Measurements from ENCODE around the gene MANEAL.
A peak's percentile ranks its signal among the peaks of the same experiment; 100 is the strongest.
"Not testable (repeated sequence)": the region's sequence is repeated elsewhere in the genome, so short reads cannot be mapped to it uniquely, and the experiment has no call there.

The MANEAL gene, protein sequence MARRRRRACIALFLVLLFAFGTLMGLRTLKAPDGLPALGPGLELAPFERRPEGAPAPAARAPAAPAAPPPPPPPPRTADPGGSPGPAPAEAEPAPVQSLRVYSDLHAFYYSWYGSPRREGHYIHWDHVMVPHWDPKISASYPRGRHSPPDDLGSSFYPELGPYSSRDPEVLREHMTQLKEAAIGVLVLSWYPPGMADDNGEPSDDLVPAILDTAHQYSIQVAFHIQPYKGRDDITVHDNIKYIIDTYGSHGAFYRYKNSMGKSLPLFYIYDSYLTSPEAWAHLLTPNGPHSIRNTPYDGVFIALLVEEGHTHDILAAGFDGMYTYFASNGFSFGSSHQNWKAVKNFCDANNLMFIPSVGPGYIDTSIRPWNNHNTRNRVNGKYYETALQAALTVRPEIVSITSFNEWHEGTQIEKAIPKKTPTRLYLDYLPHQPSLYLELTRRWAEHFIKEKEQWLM

DNA sequence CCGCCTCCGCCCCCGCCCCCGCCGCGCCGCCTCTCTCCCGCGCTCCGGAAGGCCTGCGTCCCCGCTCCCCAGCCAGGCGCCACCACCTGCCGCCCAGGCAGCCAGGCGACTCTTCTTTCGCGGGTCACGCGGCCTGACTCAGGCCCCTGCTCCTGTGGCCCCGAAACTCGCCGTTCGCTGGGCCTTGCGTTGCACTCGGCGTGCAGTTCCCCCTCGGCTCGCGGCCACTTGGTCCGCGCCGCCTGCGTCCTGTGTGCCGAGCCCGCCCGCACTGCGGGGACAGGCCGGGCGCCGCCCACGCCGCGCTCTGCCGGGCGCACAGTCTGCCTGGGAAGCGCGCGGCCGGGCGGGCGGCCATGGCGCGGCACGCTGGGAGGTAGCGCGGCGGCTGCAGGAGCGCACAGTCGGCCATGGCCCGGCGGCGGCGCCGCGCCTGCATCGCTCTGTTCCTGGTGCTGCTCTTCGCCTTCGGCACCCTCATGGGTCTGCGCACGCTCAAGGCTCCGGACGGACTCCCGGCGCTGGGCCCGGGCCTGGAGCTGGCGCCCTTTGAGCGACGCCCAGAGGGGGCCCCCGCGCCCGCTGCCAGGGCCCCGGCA lies at the start of gene MANEAL:
Gene MANEAL, plus strand, starts transcription at position 75 of the 599 bp plus-strand sequence. Its CDS starts 336 bp downstream, at position 411.
- DNase-seq = no peak

DNA sequence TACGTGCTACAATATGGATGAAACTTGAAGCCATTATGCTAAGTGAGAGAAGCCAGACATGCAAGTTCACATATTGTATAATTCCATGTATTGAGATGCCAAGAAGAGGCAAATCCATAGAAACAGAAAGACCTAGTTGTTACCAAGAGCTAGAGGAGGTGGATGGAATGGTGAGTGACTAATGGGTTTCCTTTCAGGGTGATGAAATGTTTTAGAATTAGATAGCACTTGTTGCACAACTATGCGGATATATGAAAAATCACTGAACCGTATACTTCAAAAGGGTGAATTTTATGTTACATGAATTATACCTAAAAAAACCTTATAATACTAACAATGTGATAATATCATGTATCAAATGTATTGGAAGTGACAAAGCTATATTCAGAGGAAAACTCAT lies 46.8 kb upstream of the MANEAL start:
- DNase-seq = no peak

DNA sequence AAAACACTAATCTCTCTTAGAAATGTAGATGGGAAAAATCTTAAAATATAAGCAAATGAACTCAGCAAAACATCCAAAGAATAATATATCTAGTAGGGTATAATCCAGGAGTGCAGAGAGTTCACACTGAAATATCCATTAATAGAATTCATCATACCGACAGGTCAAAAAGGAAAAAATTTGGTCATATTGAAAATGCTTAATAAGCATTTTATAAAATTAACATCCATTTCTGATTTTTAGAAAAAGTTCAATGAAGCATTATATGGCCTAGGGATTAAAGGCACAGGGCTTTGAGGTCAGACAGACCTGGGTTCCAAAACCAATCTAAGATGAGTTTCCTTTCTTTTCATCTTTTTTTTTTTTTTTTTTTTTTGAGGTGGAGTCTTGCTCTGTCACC lies 45.1 kb upstream of the MANEAL start:
- DNase-seq = no peak

DNA sequence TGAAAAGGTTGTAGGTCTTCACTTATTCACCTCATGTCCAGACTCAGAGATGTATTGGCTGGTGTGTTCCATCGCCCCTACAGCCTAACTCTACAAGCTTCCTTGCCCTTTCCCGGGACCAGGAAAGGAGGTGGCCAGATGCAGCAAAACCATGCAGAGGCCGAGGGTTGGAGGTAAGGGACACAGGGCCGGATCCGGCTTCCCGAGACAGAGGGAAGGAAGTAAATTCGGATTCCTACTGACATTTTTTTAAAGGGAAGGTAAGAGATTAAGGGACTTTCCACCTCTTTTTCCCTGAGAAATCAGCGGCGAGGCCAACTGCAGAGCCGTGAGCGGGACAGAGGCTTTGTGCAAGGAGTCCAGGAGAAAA lies 41.4 kb upstream of the MANEAL start:
- DNase-seq = no peak

DNA sequence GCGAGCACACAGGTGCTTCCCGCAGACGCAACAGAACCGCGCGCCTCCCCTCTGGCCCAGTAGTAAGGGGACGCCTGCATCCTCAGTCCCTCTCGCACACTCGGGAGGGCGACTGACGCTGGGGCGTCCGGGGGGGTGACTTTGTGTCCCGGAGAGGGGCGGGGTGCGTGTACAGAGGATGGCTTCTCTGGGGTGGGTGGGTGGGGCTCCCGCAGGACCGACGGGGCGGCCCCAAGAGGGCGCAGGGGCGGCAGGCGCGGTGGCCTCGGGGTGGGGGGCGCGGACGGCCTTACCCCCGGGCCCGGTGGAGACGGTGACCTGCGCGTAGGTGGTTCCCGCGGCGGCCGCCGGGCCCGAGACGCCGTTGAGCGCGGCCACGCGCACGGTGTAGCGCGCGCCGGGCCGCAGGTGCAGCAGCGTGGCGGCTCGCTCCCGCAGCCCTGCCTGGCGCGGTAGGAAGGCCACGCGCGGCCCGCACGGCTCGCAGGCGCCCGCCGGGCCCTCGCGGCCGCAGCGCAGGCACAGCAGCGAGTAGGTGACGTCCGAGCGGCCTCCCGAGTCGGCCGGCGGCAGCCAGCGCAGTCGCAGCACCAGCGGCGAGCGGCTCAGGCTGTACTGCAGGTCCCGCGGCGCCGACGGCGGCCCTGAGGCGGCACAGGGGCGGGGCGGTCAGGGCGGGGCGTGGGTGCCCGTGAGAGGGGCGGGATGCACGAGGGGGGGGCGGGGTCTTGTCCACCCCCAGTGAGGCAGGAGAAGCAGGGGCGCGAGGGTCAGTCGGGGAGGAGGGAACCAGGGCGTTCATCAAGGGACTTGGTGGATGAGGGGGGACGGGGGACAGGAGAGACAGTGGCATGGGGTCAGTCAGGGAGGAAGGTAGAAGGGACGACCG lies 40.8 kb upstream of the MANEAL start:
- DNase-seq = no peak

DNA sequence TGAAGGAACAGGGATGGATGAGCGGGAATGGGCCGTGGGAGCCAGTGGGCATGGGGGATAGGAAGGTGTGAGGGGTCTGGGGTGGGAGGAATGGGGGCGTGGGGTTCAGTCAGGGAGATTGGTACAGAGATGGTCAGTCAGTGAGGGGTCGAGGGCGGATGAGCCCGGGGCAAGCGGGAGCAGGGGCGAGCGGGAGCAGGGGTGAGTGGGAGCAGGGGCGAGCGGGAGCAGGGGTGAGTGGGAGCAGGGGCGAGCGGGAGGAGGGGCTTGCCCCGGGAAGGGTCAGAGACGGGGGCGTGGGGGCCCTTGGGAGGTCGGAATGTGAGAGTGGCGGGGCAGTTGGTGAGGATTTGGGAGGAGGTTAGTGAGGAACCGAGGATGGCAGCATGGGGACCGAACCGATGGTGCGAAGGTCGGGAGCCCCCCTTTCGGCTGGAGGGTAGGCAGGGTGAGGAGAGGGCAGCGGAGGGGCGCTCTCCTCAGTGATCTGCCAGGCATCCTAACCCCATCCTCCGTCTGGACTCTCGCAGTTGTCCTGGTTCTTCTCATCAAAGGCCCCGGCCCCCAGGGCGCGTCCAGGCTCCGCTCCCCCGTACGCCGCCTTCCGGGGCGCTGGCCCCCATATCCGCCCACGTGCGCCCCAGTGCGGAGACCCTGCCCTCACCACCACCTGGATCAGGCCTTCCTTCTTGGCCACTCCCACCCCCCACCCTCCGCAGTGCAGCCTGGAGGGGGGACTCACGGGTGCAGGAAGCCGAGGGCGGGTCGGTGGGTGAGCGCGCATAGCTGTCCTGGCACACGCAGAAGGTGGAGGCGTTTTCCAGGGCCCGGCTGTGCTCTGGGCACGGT lies 40.0 kb upstream of the MANEAL start:
- no peak for DNase-seq

DNA sequence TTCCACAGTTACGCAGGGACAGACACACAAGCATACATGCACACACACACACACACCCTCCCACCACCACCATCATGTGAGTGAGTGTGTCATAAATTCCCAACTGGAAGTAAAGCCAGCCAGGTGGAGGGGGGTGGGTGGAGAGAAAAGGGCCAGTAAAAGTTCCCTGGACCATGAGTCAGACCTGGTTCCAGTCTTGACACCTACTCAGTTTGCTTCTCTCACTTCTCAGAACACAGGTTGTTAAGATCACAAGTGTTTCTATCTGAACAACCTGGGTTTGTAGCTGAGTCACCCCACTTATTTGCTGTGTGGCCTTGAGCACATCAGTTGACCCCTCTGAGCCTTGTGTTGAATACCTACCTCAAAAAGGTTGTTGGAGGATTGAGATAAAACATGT lies 38.4 kb upstream of the MANEAL start:
- DNase-seq = no peak

DNA sequence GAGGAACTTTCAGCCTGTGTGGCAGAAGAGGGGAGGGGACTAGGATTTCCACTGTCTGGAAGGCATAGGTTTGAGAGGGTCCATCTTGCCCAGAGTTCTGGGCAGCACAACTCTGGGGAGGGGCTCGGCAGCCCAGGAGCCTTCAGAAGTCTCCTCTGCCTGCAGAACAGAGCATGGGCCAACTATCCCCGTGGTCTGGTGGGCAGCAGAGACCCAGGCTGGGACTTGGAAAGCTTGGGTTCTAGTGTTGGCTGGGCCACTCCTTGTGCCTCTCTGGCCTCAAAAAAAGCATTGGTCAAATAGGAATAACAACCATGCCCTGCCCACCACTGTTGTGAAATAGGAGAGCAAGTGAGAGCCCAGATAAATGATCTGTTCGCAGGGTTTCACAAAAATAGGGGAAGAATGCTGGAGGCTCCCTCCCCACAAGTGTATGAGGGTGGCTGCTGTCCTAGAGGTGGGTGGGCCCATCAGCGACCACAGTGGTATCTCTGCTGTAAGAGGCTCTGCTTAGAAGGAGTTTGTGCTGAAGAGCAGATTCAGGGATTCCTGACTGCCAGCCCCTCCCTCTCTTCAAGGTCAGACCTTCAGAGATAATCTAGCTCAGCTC lies 37.6 kb upstream of the MANEAL start:
- DNase-seq = no peak

DNA sequence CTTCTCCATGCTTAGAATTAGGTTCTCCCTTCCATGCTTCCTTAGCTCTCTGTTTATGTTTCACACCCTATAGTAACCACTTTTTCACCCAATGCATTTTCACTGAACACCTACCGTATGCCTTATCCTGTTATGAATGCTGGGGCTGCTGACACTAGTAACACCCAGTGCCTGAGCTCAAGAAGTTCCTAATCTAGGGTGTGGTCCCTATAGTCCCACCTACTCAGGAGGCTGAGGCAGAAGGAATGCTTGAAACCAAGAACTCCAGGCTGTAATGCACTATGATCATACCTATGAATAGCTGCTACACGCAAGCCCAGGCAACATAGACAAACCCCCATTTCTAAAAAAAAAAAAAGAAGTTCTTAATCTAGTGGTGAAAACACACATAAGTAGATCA lies 34.2 kb upstream of the MANEAL start:
- no peak for DNase-seq

DNA sequence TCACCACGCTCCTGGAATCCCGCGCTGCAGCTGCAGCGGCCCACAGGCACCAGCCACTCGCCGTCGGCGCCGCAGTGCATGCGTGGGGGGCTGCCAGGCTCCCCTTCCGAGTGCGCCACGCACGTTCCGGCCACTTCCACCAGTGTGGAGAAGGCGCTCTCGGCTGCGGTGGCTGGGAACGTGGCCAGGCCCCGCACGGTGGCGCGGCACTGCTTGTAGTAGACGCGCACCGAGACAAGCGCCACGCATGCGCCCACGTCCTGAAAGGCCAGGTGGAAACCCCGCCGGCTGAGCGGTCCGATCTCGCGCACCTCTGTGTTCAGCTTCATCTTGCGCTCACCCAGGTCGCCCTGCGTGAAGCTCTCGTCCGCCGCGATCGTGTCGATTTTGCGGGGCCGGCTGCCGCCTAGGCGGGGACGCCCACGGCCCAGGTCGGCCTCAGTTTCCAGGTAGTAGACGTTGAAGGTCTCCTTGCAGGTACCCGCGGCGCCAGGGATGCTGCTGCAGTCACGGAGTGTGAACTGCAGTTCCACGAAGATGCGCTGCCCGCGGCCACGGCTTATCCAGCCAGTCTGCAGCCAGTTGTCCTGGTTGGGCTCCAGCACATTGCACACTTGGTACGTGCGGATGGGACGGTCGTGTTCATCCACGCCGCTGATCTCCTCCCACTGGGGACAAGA lies 32.1 kb upstream of the MANEAL start:
- DNase-seq = no peak

DNA sequence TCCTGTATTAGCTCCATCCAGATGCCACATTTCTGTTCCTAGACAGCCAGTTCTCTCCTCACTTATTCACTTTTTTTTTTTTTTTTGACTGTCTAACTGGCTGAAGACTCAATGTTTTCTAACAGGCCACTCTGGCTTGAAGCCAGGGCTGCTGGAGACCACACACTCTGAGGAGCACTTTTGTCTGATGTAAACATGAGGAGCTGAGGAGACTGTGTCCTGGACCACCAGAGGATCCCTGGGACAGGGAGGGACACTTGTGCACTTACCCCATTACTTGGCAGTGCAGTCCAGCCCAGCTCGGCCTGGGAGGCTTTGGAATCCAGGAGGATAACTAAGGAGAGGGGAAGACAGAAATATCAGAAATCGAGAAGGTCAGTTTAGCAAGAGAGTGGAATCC lies 31.1 kb upstream of the MANEAL start:
- DNase-seq = no peak

DNA sequence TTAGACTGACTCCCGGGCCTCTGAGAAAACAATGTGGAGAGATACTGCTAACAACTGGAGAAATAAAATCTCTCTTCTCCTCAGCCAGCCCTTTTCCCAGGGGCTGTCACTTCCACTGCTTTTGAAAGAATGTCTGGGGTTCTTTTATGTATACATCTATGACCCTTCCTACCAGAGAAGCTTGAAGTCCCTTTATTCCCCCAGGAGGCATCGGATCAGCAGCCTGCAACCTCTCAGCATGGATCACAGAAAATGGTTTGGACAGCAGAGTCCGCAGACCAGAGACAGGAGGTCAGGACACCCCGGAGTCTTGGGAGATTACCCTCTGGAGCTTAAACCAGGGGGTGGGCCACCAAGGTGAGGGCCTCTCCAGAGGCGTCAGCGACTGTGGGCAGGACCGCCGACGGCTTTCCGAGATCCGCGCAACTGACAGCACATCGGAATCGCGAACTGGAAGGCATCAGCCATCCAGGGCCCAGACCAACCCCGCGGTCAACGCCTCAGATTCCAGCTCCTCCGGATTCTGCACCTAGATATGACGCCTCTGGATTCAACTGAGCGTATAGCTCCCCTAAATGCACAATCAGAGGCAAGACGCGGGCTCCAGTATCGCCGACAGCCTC lies 29.7 kb upstream of the MANEAL start:
- DNase-seq = no peak

DNA sequence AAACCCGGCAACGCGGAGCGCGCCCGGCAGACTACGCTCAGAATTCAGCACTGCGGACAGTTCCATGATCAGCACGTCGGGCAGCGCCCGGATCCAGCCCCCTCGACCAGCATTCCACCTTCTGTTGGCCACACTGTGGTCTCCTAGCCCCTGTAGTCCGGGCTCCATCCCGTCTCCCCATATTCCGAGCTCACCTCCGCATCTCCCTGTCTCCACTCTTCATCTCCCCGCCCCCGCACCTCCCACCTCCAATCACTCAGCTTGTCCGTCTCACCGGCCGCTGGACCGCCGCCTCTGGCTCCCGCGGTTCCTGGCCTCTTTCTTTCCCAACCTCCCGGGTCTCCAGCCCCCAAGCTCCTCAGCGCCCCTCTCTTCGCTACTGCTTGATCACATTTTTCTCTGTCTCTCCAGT lies 29.2 kb upstream of the MANEAL start:
- DNase-seq = no peak

DNA sequence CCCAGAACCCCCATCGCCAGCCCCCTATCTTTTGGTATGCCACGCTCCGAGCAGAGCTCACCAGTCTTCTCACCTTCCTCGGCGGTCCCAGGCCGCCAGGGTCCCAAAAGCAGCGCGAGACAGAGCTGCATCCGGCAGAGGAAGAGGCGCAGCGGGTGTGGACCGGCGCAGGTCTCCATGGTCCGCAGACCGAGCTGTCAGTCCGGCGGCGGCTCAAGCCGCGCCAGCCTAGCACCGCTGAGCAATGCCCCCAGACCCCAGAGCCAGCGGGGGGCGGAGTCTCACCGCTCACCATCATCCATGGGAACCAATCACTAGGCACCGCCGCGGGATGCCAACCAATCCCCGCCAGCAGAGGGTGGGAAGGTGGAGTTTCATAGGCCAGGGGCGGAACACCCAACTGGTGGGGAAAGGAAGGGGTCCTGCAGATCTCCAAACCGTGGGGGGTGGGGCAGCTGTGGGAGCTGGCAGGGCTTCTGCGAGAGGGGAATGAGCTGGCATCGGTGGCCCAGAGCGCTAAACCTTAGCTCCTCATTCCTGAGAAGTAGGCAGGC lies 28.7 kb upstream of the MANEAL start, which contains the start of gene EPHA10:
Gene EPHA10, minus strand, starts transcription at position 233 of the 554 bp plus-strand sequence. Its CDS starts 54 bp downstream, at position 179.
- peak; percentile 45 for DNase-seq

DNA sequence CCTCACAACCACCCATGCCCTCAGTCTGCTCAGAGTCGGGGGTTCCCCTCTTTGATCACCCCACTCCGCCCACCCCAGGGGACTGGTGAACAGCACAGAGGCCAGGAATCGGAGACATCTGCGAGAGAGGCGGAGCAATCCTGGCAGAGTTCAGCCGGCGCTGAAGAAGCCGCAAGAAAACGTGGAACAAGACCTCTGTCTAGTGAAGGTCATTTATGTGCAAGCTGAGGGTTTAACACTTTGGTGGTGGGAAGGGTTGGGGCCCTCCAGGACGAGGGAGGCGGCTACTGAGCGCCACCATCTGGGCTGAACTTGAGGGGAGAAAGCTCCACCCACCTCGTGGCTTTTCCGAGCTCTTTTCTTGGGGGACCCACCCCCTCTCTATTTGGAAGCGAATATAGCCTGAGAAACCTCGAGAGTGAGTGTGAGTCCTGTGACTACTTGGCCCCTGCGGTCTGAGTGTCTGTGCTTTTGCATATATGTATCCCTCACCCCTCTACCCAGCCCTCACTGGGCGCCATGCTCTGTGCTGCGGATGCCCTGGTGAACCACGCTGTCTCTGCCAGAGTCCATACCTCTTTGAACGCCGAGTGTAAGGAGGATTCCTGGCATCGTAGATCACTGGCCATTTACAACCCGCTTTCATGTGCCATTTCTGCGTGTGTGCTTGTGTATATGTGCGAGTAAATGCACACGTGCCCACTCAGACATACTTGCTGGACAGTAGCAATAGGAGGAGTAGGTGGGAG lies 27.6 kb upstream of the MANEAL start:
- no peak for DNase-seq

DNA sequence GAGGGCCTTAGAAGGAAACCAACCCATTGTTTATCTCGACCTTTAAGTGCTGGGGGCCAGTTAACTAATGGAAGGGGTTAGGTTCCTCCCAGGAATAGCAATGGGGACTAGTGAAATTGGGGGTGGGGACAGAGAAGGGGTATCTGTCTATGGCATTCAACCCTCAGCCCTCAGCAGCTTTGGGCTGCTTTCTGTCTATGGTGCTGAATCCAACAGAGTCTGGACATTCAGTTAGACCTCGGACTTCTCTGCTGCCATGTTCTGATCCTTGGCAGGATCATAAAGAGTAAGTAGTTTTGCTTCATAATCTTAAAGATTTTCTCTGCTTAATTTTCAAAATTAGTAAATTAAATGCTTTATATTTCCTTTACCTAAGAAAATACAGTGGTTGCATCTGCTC lies 26.2 kb upstream of the MANEAL start:
- no peak for DNase-seq

DNA sequence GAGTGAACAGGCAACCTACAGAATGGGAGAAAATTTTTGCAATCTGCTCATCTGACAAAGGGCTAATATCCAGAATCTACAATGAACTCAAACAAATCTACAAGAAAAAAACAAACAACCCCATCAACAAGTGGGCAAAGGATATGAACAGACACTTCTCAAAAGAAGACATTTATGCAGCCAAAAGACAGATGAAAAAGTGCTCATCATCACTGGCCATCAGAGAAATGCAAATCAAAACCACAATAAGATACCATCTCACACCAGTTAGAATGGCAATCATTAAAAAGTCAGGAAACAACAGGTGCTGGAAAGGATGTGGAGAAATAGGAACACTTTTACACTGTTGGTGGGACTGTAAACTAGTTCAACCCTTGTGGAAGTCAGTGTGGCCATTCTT lies 22.2 kb upstream of the MANEAL start:
- not testable (repeated sequence) for DNase-seq

DNA sequence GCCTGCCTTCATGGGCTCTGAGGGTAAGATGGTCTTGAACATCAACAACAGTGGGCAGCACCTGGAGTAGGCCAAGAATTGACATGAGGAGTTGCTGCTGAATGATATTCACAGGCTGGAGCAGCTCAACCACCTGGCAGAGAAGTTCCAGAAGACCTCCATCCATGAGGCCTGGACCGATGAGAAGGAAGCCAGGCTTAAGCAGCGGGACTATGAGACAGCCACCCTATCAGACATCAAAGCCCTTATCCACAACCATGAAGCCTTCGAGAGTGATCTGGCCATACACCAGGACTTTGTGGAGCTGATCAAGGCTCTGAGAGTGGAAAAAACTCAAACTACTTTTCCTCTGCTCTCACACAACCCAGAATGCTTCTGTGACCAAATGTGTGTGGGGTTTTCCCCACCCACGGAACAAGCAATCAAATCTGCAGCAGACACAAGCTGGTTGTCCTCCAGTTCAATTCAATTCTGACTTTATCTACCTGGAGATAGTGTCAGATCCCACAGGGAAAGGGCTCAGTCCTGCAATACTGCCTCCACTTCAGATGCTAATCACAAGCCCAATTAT lies 16.6 kb upstream of the MANEAL start:
- DNase-seq = no peak

DNA sequence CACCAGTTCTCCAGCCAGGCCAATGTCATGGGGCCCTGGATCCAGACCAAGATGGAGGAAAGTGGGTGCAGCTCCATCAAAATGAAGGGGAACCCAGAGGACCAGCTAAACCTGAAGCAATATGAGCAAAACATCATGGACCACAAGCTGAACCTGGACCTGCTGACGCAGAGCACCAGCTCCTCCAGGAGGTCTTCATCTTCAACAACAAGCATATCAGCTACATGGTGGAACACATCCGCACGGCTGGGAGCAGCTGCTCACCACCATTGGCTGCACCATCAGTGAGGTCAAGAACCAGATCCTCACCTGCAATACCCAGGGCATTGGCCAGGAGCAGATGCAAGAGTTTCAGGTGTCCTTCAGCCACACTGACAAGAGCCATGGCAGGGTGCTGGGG lies 15.0 kb upstream of the MANEAL start:
- no peak for DNase-seq

DNA sequence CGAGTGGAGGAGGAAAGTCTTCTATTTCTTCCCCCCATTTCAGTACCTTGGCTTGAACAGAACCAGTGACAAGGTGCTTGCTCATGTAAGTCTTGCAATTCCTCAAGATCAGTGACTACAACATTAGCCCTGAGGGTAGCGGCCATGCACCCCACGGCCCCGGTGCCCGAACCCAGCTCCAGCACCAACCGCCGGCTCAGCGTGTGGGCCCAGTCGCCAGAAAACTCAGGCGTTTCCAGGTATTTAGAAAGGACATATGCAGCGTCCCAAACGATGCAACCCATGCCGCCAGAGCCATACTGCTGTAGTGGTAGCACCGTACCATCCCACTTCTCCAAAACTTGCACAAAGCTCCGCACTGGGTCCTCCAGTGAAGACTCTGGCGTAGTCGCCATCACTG lies 11.2 kb upstream of the MANEAL start:
- no peak for DNase-seq

All from NCI-H748 treated with DMSO at 0.1 percent for 48 hours (cell line).